Right lobe of liver (tissue), 4 donors: ENCODE results near the gene MYRIP.

Experiments used
- CTCF ChIP-seq, 4 donors: fragments of 200-600 bp in 3 of 4; fragments of 450-650 bp in 1 of 4; IDR thresholded peaks; one replicate each; pipeline versions ENCODE4 v1.5.1 to v1.8.0; 2016 to 2022; ENCODE audit warnings: antibody characterized with exemption in 4 of 4, mild to moderate bottlenecking in 2 of 4
- POLR2A ChIP-seq: fragments of 450-650 bp; IDR thresholded peaks from one replicate; pipeline ENCODE4 v1.6.1; 2017; ENCODE audit warnings: antibody characterized with exemption, mild to moderate bottlenecking
- donor health status: DM: no; HTN: no; CAD: no.
- donor health status: DM: no; HTN: no; CAD: no.
- donor health status: DM: no; HTN: yes; CAD: no.

DNA sequence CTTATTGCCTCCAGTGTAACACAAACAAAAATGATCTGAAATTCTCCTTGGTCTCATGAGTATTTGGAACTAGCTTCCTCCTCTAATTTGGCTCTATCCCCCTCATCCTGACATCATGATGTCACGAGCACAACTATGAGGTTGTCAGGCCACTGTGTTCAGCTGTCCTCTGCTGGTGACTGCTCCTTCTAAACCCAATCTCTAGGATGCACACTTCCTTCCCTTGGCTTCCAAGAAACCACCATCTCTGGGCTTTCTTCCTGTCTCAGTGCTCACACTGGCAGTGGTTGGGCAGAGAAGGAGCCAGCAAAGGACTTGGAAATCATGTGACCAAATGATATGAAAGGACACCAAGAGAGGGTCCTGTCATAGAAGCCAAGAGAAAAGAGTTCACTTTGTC lies 469.4 kb downstream of the MYRIP start:
- no peak for TF ChIP-seq POLR2A
- no peak for TF ChIP-seq CTCF (IDR thresholded peaks at IDR 0.05)
